Ramos (cell line): ENCODE results near the gene CEBPA.

ENCODE experiments used
- in situ Hi-C: fragments of 300-500 bp; cut with MboI; formaldehyde crosslinking; loops from one replicate; pipeline ENCODE4 v1.14.3; 2022; ENCODE audit warnings: low sequenced_read_pairs; ENCODE audit not compliant: unreplicated experiment

Gene CEBPA

DNA sequence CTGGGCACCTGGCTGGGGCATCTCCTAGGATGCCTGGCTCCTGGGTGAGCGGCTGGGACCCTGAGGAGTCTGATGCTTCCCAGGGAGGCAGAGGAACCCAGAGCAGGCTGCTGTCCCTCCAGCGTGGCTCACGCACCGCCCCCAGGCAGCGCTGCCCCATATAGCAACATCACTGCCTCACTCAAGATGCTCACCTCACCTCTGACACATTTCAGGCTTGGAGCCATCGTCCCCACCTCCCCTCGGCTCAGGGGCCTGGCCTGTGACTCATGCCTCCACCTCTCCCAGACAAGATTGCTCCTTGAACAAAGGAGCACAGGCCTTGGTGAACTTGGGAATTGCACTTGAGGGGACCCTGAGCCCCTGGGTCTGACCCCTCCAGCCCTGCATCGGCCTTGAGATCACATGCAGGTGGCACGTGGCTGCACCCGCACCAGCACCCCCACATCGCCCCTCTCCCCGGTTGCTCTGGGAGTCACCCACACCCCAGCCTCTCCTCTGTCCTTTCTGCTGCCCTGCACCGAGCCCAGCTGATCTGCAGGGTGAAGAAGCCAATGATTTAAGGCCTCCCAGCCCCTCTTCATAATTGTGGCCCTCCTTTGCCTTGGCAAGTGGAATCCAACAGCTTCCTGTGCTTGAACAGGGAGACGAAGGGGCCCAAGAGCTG lies 11.2 kb downstream of the CEBPA start:
- in situ Hi-C loops: no loop called here

GRCh38 chr19:33290082-33290815 lies 12.1 kb downstream of the CEBPA start:
- in situ Hi-C loops: no loop called here

DNA sequence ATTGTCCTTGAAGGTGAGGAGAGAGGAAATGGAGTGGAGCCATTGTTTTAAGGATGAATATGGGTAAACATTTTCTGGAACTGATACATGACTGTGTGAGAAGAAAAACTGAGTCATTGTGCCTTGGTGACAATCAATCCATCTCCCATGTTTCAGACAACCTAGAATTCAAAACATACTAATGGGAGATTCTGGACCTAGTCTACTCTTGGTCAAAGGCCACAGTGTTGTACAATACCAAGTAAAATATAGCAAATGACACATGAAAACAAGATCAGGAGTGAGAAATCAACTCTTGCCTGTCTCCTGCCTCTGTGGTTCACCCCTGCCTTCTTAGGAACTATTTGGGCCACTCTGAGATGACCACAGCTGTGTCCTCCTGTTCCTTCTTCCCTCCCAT lies 13.1 kb downstream of the CEBPA start:
- in situ Hi-C loops: no loop called here

- in situ Hi-C loops: no loop called here
These were observed 13.7 kb downstream of the CEBPA start for GRCh38 chr19:33288666-33289065.

GRCh38 chr19:33287927-33288326 lies 14.4 kb downstream of the CEBPA start:
- in situ Hi-C loops: no loop called here

- in situ Hi-C loops: no loop called here
These were observed 14.9 kb downstream of the CEBPA start for GRCh38 chr19:33287438-33287837.

DNA sequence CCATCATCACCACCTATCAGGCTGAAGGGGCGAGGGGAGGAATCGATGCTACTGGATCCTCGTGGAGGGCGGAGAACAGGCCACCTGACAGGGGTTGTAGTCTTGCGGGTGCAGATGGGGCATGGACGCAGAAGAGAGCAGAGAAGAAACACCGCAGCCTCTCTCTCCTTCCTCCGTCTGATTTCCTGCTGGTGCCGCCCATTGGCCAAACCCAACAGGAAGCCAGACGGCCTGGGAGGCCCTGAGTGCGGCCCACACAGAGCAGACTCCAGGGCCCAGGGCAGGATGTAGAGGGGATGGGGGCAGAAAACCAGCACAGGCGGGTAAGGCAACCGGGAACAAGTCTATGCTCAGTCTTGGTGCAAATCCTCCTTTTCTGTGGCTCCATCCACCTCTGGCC lies 15.4 kb downstream of the CEBPA start:
- in situ Hi-C loops: no loop called here

DNA sequence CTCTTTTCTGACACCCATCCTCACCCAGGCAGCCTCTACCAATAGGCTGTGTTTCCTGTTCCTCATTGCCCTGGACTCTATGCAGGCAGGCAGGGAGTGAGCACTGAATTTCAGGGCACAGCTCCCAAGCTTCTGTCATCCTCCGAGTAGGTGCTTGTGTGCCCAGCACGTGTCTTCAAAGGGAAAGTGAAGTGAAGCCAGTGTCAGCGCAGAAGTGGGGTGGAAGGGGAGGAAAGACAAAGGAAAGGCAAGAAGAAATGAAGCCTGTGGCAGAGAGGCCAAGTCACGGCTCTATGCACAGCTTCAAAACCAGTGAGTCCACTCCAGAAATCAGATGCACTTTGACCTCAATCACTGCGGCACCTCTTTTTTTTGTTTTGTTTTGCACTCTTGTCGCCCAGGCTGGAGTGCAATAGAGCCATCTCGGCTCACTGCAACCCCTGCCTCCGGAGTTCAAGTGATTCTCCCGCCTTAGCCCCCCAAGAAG lies 16.9 kb downstream of the CEBPA start:
- in situ Hi-C loops: no loop called here

DNA sequence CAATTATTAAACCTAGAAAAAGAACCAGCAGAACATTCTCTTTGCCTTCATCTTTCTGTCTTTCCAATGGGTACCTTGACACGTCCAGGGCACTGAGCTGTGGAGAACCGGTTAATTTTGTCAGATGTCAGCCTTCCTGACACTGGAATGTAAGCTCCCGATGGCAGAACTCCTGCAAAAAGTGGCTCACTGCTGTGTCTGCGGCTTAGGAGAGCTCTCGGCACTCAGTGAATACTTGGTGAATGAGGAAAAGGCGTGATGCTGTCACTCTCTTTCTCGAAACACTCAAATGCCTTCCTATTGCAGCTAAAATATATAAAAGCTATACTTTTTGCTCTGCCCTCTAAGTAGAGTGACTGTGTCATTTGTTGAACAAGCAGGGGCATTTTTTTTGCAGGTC lies 17.6 kb downstream of the CEBPA start:
- in situ Hi-C loops: no loop called here

DNA sequence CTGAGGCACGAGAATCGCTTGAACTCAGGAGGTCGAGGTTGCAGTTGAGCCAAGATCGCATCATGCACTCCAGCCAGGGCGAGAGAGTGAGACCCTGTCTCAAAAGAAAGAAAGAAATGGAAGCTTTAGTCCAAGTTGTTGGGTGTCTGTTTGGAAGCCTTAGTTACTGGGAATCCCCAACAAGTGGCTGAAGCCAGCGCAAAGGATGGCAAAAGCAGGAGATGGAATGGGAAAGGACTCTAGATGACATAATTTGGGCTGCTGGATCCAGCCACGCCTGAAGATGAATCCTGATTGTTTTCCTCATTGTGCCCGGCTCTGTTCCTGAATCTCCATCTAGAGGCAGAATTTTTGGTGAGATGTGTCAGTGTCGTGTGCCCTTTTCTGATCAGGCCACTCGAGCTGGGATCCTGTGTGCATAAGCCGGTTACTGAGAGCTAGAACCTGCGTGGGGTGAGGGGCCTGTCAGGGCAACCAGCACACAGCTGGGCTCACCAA lies 18.1 kb downstream of the CEBPA start:
- in situ Hi-C loops: no loop called here

DNA sequence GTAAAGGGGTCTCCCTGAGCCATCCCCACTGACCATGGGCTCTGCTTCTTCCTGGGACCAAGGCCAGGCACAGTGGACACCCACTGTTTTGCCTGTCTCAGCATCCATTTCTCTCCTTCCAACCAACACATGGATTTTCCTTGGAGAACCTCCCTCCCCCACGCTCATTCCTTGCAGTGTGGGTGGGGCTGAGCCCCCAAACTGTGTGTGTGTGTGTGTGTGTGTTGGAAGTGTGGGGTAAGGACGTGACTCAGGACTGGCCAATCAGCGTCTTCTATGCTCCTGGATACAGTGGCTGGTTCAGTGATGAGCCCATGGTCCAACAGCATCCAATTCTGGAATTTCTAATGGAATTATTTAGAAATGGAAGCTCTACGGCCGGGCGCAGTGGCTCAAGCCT lies 18.7 kb downstream of the CEBPA start:
- in situ Hi-C loops: no loop called here

GRCh38 chr19:33282036-33282671 lies 20.2 kb downstream of the CEBPA start:
- in situ Hi-C loops: no loop called here

- in situ Hi-C loops: no loop called here
These were observed 20.9 kb downstream of the CEBPA start for GRCh38 chr19:33281296-33281926.

DNA sequence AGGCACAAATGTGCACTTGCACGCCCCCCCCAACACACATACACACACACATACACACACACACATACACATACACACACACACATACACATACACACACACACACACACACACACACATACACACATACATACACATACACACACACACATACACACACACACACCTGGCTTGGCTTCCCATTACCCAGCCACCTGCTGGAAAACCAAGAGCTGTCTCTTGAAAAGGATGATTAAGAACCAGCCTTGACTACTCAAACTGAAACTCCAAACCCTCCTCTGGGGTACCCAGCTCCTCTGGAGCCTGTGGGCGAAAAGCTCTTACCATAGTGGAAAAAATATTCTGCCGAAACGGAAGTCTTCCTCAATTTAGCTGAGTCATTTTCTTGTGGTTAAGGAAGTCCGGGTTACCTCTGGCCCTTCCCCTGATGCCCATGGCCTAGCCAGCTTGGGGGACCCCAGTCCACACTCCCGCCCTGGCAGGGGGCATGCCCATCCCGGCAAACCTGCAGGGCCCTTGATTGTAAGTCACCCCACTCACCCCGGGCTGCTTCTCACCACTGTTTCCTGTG lies 21.9 kb downstream of the CEBPA start:
- in situ Hi-C loops: no loop called here

- in situ Hi-C loops: no loop called here
These were observed 22.6 kb downstream of the CEBPA start for GRCh38 chr19:33279430-33280350.

DNA sequence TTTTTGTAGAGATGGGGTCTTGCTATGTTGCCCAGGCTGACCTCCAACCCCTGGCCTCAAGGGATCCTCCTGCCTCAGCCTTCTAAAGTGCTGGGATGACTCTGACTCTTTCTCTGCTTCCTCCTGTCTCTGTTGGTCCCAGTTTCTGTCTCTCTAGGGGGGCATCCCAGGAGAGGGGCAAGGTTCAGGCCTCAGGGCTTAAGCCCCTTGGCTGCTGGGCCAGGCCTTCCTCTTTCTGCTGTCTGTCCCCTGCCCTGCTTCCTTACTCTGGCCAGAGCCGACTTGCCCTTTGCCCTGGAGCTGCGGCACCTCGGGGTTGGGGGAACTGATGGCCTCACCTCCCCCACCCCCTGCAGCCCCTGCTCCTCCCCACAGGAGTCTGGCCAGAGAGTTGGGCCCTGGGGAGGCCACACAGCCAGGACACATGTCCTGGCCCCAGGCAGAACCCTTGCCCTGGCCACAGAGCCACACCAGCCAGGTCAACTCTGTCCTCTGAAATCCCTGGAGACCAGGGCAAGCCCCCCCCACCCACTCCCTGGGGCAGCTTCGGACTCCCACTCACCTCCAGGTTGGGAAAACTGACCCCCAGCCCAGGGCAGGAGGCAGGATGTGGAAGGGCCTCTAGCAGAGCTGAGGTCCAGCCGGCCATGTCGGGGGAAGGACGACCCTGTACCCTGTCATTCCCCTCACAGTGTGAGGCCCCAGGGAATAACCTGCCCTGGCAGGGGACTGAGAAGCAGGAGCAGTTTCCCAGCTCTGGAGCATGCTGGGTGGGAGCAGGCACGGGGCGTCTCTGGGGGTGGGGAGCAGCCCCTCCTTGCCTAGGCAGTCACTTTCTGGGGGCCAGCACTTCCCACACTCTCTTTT lies 23.7 kb downstream of the CEBPA start:
- in situ Hi-C loops: no loop called here

DNA sequence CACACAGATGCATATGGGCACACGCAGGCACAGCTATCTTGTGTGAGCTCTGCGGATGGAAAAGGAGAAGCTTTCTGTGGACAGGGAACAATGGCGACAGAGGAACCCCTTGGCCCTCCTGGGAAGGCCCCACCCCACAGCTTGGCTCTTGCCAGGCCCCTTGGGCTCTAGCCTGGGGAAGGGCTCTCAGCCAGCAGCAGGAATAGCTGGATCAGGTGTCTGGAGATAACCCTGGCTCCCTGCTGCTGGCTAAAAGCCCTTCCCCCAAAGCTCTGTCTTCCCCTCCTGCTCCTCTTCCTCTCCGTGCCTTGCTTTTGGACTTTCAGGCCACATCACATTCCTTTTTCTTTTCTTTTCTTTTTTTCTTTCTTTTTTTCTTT lies 24.3 kb downstream of the CEBPA start:
- in situ Hi-C loops: no loop called here

DNA sequence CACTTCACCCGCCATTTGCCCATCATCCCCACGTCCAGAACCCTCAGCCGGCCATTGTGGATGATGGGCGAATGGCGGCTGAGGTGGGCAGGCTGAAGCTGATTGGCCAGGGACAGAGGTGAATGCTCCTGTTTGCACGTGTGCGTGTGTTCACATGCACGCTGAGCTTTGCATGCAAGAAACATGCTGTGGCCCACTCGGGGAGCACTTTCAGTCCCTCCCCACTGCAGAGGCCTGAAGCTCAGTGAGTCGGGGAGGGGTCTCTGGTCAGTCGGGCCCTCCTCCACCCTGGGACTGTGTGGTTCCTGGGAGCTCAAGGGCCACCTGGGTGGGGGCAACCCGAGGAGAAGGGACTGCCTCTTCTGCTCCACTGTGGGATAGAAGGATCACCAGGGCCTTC lies 24.9 kb downstream of the CEBPA start:
- in situ Hi-C loops: no loop called here
